ENCODE results near the gene CDKN2A. TPM values are rescaled to one million over a fixed set of nuclear protein-coding genes. Genes with fewer than 3 reads are reported as not detected.

The CDKN2A gene
- total RNA-seq, 1 experiment from 2014 or later = 257 TPM

DNA sequence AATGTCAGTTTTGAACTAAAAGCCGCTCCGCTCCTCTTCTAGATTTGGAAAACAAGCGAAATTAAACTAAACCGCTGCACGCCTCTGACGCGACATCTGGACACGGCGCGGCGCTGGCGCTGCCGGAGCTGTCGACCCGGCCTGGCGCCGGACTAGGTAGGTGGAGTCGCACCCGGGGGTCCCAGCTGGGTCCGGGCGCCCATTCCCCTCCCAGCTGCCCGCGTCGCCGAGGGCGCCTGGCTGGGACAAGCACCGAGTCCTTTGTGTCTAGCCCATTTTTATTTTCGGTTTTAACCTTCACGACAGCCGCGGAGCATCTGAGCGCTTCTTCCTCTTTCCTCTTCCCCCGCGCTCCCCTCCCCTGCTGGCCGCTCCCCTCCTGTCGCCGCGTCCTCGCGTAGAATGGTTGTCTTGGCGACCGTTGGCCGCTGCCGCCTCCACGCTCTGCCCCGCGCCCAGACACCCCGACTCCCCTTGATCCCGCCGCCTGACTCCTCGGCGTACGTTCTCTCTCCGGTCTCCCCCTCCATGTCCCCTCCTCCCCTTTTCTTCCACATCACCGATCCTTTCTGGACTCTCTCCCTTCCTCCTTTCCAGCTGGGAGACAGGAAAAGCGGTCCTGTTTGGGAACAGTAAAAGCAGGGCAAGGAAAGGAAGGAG, 944 bp upstream of the CDKN2A start:
- Mint-ChIP-seq H3K27ac (ENCODE audit: unreplicated experiment) (peak overlapping the region; percentile 97), H3K36me3 (ENCODE audit: insufficient read depth, unreplicated experiment) (peaks cover 52% of the 10 kb centered on the region), H3K4me3 (ENCODE audit: low read depth, unreplicated experiment) (peak overlapping the region; percentile 94), H3K4me1 (ENCODE audit: low read depth, unreplicated experiment) (peaks cover 15% of the 10 kb centered on the region), H3K9me3 (ENCODE audit: low read depth, unreplicated experiment) (no peaks in the 10 kb centered on the region), H3K27me3 (ENCODE audit: unreplicated experiment) (no peaks in the 10 kb centered on the region)
- intact Hi-C loops (cut with micrococcal nuclease; ENCODE audit: unreplicated experiment) = no loop called here
- CTCF ChIA-PET = interaction anchor here (0.6 to 3.5 kb wide), 4 partner anchors 11 to 193 kb away, joined by 3 to 11 read pairs (median 3); partner anchors contain the start of gene CDKN2B
- BruUV-seq (replicated peaks) = TSS peak; percentile 42
- TF ChIP-seq, protein P1, sequence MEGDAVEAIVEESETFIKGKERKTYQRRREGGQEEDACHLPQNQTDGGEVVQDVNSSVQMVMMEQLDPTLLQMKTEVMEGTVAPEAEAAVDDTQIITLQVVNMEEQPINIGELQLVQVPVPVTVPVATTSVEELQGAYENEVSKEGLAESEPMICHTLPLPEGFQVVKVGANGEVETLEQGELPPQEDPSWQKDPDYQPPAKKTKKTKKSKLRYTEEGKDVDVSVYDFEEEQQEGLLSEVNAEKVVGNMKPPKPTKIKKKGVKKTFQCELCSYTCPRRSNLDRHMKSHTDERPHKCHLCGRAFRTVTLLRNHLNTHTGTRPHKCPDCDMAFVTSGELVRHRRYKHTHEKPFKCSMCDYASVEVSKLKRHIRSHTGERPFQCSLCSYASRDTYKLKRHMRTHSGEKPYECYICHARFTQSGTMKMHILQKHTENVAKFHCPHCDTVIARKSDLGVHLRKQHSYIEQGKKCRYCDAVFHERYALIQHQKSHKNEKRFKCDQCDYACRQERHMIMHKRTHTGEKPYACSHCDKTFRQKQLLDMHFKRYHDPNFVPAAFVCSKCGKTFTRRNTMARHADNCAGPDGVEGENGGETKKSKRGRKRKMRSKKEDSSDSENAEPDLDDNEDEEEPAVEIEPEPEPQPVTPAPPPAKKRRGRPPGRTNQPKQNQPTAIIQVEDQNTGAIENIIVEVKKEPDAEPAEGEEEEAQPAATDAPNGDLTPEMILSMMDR (IDR thresholded peaks at IDR 0.05; ENCODE audit: unreplicated experiment) = no peak
- peak; percentile 72 for DNase-seq

- Mint-ChIP-seq H3K36me3 (ENCODE audit: insufficient read depth, unreplicated experiment) (peaks cover 57% of the 10 kb centered on the region), H3K4me1 (ENCODE audit: low read depth, unreplicated experiment) (peaks cover 15% of the 10 kb centered on the region), H3K27ac (ENCODE audit: unreplicated experiment) (peak within 1 kb of the TSS; percentile 97), H3K9me3 (ENCODE audit: low read depth, unreplicated experiment) (no peaks in the 10 kb centered on the region), H3K27me3 (ENCODE audit: unreplicated experiment) (no peaks in the 10 kb centered on the region), H3K4me3 (ENCODE audit: low read depth, unreplicated experiment) (peak within 1 kb of the TSS; percentile 94)
- TF ChIP-seq, protein P1 (IDR thresholded peaks at IDR 0.05; ENCODE audit: unreplicated experiment) = no peak
- CTCF ChIA-PET = interaction anchor here (0.6 to 3.5 kb wide), 6 partner anchors 11 to 193 kb away, joined by 3 to 11 read pairs (median 3); partner anchors contain the start of gene CDKN2B
- intact Hi-C loops (cut with micrococcal nuclease; ENCODE audit: unreplicated experiment) = loop anchor here (5.0 kb wide), 2 partner anchors 322 to 432 kb away; no protein-coding TSS in a partner anchor
- peak; percentile 82 for DNase-seq
- no TSS peak for BruUV-seq (replicated peaks)
Observed at GRCh38 chr9:21994556-21995005, 389 bp upstream of the CDKN2A start, which contains the start of gene CDKN2B-AS1. TSS of gene CDKN2B-AS1 (plus strand) at chr9:21994791.

DNA sequence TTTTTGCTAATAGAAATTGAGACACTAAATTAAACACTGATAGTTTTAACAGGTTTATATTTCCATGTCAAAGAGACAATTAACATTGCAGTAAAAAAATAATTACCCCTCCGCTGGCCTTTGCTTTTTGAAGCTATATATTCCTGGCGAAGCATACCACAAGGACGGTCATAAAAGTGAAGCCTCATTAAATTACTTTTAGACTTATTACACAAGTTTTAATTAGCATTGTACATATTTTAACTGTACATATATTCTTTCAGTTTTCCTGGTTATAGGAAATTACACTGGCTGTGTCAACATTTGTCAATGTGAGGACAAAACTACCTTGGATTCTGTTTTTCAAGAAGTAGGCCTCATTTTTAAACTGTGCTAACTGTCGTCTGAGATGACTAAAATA, 1.2 kb downstream of the CDKN2A start:
- BruUV-seq (replicated peaks) = no TSS peak
- no peaks in the 10 kb centered on the region for H3K27me3 Mint-ChIP-seq (ENCODE audit: unreplicated experiment)

GRCh38 chr9:21991072-21991959, 2.9 kb downstream of the CDKN2A start:
- TF ChIP-seq, protein P1 (IDR thresholded peaks at IDR 0.05; ENCODE audit: unreplicated experiment) = no peak
- peak overlapping the region; percentile 81 for H3K4me3 Mint-ChIP-seq (ENCODE audit: low read depth, unreplicated experiment)
- CTCF ChIA-PET = interaction anchor here (0.7 kb wide), 1 partner anchor 79 kb away, joined by 3 read pairs; no protein-coding TSS in a partner anchor
- intact Hi-C loops (cut with micrococcal nuclease; ENCODE audit: unreplicated experiment) = loop anchor here (1.0 to 5.0 kb wide), 3 partner anchors 178 to 429 kb away; no protein-coding TSS in a partner anchor
- H3K9me3 Mint-ChIP-seq (ENCODE audit: low read depth, unreplicated experiment) = no peaks in the 10 kb centered on the region
- no peaks in the 10 kb centered on the region for H3K27me3 Mint-ChIP-seq (ENCODE audit: unreplicated experiment)
- H3K4me1 Mint-ChIP-seq (ENCODE audit: low read depth, unreplicated experiment) = peaks cover 2% of the 10 kb centered on the region
- DNase-seq = no peak
- peaks cover 84% of the 10 kb centered on the region for H3K36me3 Mint-ChIP-seq (ENCODE audit: insufficient read depth, unreplicated experiment)
- no TSS peak for BruUV-seq (replicated peaks)
- H3K27ac Mint-ChIP-seq (ENCODE audit: unreplicated experiment) = peak overlapping the region; percentile 72

More for the DNA sequence above, 1.2 kb downstream of the CDKN2A start:
- Mint-ChIP-seq H3K9me3 (ENCODE audit: low read depth, unreplicated experiment) (no peaks in the 10 kb centered on the region), H3K4me1 (ENCODE audit: low read depth, unreplicated experiment) (peaks cover 15% of the 10 kb centered on the region), H3K4me3 (ENCODE audit: low read depth, unreplicated experiment) (peak overlapping the region; percentile 94), H3K36me3 (ENCODE audit: insufficient read depth, unreplicated experiment) (peaks cover 73% of the 10 kb centered on the region), H3K27ac (ENCODE audit: unreplicated experiment) (peak overlapping the region; percentile 97)
- TF ChIP-seq, protein P1 (IDR thresholded peaks at IDR 0.05; ENCODE audit: unreplicated experiment) = no peak
- intact Hi-C loops (cut with micrococcal nuclease; ENCODE audit: unreplicated experiment) = loop anchor here (5.0 kb wide), 2 partner anchors 321 to 431 kb away; no protein-coding TSS in a partner anchor
- CTCF ChIA-PET = no interaction called here
- no peak for DNase-seq

All from Calu3 (cell line).